Measurements from ENCODE around the gene EXOC3L4. TPM values are rescaled to one million over a fixed set of nuclear protein-coding genes. Genes with fewer than 3 reads are reported as not detected.
A peak's percentile ranks its signal among the peaks of the same experiment; 100 is the strongest.

EXOC3L4 gene
- total RNA-seq, 2 donors from 2014 or later, result not detected

GRCh38 chr14:103121846-103122584 lies 27.5 kb downstream of the EXOC3L4 start:
- Mint-ChIP-seq H3K36me3 (no peaks in the 10 kb centered on the region), H3K27ac (no peak overlapping the region), H3K9me3 (no peaks in the 10 kb centered on the region)
- no peak for DNase-seq (ENCODE audit: low spot score in 2 of 2)
- no peak for ATAC-seq

DNA sequence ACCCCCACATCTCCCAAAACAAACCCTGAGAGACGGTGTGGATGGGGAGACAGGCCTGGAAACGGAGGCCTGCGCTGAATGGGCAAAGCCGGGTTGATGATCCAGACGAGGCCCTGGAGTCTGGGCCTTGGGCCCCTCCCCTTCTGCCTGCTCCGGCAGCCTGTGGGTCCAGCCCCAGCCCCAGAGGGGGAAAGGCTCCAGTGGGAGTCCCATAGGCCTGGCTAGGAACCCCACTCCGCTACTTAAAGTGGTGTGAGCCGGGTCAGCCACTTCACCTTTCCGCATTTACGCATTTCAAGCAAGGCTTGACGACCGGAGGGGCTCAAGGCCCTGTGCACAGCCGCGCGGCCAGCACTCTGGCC lies 28.0 kb downstream of the EXOC3L4 start:
- H3K27ac Mint-ChIP-seq, result no peak overlapping the region
- ATAC-seq (peak in 1 of 2 donors; percentile 12), DNase-seq (ENCODE audit: low spot score in 2 of 2) (no peak)
- H3K36me3 Mint-ChIP-seq, result no peaks in the 10 kb centered on the region
- H3K9me3 Mint-ChIP-seq, result no peaks in the 10 kb centered on the region

DNA sequence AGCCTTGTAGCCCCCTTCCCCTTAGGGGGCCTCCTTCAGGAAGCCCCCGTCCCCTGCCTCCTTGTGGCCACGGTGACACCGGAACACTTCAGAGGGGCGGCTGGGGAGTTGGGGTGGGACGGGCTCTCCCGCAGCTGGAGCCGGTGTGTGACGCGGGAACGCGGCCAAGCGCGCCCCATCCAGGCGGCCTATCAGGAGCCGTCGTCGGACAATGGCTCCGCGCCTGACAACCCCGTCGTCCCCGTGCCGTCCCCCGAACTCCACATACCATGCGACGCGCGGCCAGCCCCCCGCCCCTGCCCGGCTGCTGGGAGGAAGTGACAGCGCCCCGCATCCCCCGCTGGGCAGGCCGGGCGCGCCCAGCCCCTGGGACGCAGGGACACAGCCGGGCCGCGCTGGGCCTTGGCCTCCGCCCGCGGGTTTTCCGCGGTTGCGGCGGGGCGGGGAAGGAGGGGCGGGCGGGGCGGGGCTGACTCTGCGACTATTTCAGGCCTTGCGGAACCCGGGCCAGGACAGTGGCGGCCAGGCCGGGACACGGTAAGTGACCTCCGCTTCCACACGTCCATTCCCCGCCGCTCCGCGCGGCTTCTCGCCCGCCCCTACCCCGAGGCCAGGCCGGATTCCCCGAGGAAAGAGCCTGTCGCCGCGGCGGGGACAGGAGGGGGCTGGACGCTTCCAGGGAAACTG lies 28.6 kb downstream of the EXOC3L4 start, which contains the start of gene TNFAIP2:
Gene TNFAIP2, plus strand, starts transcription at position 515 of the 687 bp plus-strand sequence. CDS start 2,997 bp downstream, outside the sequence.
- no peak for DNase-seq (ENCODE audit: low spot score in 2 of 2)
- H3K27ac Mint-ChIP-seq, result no peak within 1 kb of the TSS
- peak; percentile 26 to 48 for ATAC-seq
- H3K9me3 Mint-ChIP-seq, result no peaks in the 10 kb centered on the region
- H3K36me3 Mint-ChIP-seq, result no peaks in the 10 kb centered on the region

DNA sequence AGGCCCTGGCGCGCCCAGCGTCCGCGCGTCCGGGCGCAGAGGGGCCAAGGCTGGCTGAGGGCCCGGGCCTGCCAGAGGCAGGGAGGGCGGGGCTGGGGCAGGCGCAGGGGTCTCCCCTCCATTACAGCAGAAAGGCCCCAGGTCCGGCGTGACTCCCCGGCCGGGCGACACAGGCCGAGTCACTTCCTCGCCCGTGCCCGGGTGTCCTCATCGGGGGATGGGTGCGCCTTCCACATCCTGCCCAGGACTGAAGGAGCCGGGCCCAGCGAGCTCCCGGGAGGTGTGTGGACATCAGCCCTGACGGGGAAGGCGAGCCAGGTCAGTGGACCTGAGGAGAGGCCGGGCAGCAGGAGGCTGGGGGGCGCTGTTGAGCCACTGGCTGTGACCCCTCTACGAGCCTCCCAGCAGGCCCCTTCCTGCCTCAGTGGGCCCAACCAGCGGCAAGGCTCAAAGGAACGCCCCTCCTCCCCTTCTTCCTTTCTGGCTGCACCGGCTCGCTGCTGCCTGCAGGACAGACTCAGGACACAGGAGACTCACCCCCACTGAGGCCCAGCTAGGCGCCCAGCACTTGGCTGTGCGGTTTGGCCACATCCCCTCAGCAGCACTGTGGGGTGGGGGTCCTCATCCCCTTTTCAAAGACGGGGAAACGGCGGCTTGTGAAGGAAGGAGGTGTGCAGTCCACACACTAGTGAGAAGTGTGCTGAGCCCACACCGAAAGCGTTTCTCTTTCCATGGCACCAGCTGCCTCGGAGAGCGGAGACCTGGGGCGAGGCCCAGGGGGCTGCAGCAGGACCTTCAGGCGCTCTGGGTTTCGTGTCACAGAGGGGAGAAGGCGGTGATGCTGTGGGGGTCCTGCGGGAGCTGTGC lies 29.3 kb downstream of the EXOC3L4 start:
- Mint-ChIP-seq H3K36me3 (no peaks in the 10 kb centered on the region), H3K9me3 (no peaks in the 10 kb centered on the region), H3K27ac (no peak overlapping the region)
- ATAC-seq (peak; percentile 8 to 50), DNase-seq (ENCODE audit: low spot score in 2 of 2) (no peak)

DNA sequence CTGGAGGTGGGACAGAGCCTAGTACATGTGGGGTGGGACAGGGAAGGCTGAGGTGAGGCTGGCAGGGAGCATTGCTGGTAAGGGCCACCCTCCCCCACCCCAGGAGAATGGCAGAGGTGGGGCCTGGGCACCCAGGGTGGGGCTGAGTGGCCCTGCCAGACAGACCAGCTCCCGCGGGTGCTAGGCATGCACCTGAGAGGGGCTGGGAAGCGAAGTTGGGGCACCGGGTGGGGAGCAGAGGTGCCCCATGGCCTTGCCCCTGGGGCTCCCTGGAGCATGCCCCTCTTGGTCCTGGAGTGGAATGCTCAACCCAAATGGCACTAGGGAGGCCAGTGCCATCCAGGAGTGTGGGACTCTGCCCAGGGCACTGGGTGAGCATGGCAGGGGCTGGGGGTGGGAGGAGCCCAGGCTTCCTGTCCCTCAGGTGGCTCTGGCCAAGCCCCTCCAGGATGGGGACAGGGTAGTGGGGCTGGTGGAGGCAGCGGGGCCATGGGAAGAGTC lies 30.0 kb downstream of the EXOC3L4 start:
- ATAC-seq (no peak), DNase-seq (ENCODE audit: low spot score in 2 of 2) (no peak)
- H3K27ac Mint-ChIP-seq, result no peak overlapping the region
- H3K9me3 Mint-ChIP-seq, result no peaks in the 10 kb centered on the region
- no peaks in the 10 kb centered on the region for H3K36me3 Mint-ChIP-seq

GRCh38 chr14:103125098-103126070 lies 30.9 kb downstream of the EXOC3L4 start:
- Mint-ChIP-seq H3K36me3 (no peaks in the 10 kb centered on the region), H3K9me3 (no peaks in the 10 kb centered on the region), H3K27ac (no peak overlapping the region)
- DNase-seq (ENCODE audit: low spot score in 2 of 2) (no peak), ATAC-seq (no peak)

DNA sequence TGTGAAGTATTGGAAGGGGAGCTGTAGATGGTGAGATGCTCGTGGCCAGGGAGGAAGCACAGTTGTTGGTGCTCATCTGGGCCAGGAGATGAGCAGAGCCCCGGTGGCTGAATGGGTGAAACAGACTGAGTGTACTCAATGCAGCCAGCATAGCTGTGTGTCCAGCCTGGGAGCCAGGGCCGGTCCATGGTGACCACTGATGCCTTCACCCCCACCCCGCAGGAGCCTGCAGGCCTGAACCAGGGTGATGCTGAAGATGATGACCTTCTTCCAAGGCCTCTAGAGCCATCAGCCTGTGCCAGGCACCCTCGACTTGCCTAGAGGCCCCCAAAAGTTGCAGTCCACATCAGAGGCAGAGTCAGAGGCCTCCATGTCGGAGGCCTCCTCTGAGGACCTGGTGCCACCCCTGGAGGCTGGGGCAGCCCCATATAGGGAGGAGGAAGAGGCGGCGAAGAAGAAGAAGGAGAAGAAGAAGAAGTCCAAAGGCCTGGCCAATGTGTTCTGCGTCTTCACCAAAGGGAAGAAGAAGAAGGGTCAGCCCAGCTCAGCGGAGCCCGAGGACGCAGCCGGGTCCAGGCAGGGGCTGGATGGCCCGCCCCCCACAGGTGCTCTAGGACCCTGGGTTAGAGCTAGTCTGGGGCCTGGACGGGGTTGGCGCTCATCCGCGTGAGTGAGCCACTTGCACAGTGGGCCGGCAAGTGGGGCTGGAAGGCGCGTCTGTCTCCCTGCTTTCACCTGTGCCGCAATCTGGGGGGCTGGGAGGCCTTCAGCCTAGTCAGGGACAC lies 31.8 kb downstream of the EXOC3L4 start:
- Mint-ChIP-seq H3K27ac (no peak overlapping the region), H3K9me3 (no peaks in the 10 kb centered on the region), H3K36me3 (no peaks in the 10 kb centered on the region)
- no peak for ATAC-seq
- DNase-seq (ENCODE audit: low spot score in 2 of 2), result no peak

GRCh38 chr14:103126873-103127304 lies 32.4 kb downstream of the EXOC3L4 start:
- H3K27ac Mint-ChIP-seq, result no peak overlapping the region
- no peak for DNase-seq (ENCODE audit: low spot score in 2 of 2)
- no peaks in the 10 kb centered on the region for H3K9me3 Mint-ChIP-seq
- no peaks in the 10 kb centered on the region for H3K36me3 Mint-ChIP-seq
- no peak for ATAC-seq

- Mint-ChIP-seq H3K27ac (no peak overlapping the region), H3K36me3 (no peaks in the 10 kb centered on the region), H3K9me3 (no peaks in the 10 kb centered on the region)
- DNase-seq (ENCODE audit: low spot score in 2 of 2) (no peak), ATAC-seq (no peak)
Observed at GRCh38 chr14:103127356-103127755, 32.8 kb downstream of the EXOC3L4 start.

DNA sequence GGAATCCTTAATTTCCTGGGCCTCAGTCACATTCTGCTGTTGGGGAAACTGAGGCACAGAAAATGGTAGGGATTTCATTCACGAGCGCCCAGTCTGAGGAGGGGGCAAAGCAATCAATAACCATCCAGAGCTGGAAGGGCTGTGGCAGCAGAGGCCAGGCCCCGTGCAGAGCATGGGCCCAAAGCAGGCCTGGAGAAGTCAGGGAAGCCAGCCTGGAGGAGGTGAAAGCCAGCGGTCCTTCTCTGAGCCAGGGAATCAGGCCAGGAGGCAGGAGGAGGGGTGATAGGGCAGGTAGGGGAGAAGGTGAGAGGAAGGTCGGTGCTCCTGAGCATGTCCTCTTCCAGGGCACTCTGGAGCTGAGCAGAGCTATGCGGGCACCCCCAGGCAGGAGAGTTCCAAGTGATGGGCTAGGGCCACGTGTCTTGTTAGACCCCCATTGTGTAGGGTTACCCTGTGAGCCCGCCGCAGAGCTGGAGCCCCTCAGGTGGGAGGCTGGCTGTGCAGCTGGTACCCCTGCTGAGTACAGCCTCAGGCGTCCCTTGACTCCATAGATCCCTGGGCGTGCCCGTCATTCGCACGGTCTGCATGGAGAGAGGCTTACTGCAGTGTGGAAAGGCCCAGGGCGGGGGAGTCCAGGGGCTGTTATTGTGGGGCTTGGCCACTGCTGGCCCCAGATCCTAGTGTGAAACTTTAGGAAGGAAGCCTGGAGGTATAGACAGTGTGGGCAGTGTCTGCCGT lies 33.5 kb downstream of the EXOC3L4 start:
- DNase-seq (ENCODE audit: low spot score in 2 of 2) (no peak), ATAC-seq (no peak)
- no peaks in the 10 kb centered on the region for H3K36me3 Mint-ChIP-seq
- no peak overlapping the region for H3K27ac Mint-ChIP-seq
- no peaks in the 10 kb centered on the region for H3K9me3 Mint-ChIP-seq

- ATAC-seq (no peak), DNase-seq (ENCODE audit: low spot score in 2 of 2) (no peak)
- Mint-ChIP-seq H3K36me3 (no peaks in the 10 kb centered on the region), H3K9me3 (no peaks in the 10 kb centered on the region), H3K27ac (no peak overlapping the region)
Observed at GRCh38 chr14:103128631-103129300, 34.2 kb downstream of the EXOC3L4 start.

GRCh38 chr14:103129301-103130016 lies 34.9 kb downstream of the EXOC3L4 start:
- Mint-ChIP-seq H3K9me3 (no peaks in the 10 kb centered on the region), H3K36me3 (no peaks in the 10 kb centered on the region), H3K27ac (no peak overlapping the region)
- DNase-seq (ENCODE audit: low spot score in 2 of 2) (no peak), ATAC-seq (no peak)

DNA sequence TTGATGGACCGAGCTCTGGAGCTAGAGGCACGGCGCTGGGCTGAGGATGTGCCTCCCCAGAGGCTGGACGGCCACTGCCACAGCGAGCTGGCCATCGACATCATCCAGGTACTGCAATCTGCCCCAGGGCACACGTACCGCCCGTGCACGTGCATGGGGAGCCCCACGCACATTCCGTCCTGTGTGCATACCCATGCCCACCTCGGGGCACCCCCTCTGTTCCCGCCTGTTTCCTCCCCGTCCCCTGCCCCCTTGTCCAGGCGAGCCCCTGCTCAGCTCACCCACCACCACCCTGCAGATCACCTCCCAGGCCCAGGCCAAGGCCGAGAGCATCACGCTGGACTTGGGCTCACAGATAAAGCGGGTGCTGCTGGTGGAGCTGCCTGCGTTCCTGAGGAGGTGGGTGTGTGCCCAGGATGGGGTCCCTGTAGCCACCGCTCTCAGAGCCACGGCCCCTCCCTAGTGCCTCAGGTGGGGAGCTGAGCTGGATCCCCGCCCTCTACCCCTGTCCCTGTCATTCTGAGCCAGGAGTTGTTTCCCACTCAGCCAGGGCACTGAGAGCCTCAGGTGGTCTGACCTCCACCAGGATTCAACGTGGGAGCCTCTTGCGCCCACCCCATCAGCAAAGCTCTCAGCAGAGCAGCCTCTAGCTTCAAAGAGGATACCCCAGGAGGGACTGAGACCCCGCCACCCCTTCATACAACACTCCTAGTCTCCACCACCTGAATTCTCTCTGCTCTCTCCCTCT lies 35.7 kb downstream of the EXOC3L4 start:
- ATAC-seq (no peak), DNase-seq (ENCODE audit: low spot score in 2 of 2) (no peak)
- H3K9me3 Mint-ChIP-seq, result no peaks in the 10 kb centered on the region
- H3K27ac Mint-ChIP-seq, result no peak overlapping the region
- H3K36me3 Mint-ChIP-seq, result no peaks in the 10 kb centered on the region
